ENCODE data around the gene SNRNP40. TPM values are rescaled to one million over a fixed set of nuclear protein-coding genes. Genes with fewer than 3 reads are reported as not detected.

The SNRNP40 gene
- total and polyA plus RNA-seq, 2 donors from 2014 or later: 31.3 to 44.2 TPM

DNA sequence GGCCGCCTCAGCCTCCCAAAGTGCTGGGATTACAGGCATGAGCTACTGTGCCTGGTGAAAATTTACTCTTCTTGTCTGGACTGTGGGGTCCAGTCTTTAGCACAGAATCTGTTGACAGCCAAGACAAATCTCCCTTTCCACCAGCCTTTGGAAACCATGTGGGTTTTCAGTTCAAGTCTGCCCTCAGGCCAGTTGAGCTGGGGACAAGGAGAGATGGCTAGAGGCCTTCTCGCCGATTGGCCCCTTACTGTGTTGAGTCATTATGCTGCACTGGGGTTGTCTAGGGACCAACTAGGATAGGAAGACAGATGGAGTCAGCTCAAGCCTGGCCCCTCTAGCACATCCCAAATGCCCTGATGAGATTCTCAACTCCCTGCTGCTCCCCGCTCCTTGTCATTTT, 48.3 kb downstream of the SNRNP40 start:
- Histone ChIP-seq H3K36me3 (ENCODE audit: control insufficient read depth in 2 of 3, insufficient read depth in 3 of 3, low read length in 3 of 3) (no peaks in the 10 kb centered on the region), H3K9ac (ENCODE audit: low read length in 3 of 3) (no peak overlapping the region), H3K4me3 (ENCODE audit: low read length in 3 of 3) (no peak overlapping the region), H3K4me1 (ENCODE audit: control insufficient read depth in 2 of 3, insufficient read depth in 2 of 3, low read depth in 1 of 3, low read length in 3 of 3) (no peaks in the 10 kb centered on the region), H3K27me3 (ENCODE audit: control insufficient read depth, insufficient read depth, low read length) (no peaks in the 10 kb centered on the region), H3K27ac (ENCODE audit: low read depth in 2 of 2, low read length in 2 of 2) (no peak overlapping the region), H3K9me3 (ENCODE audit: control insufficient read depth in 2 of 3, insufficient read depth in 1 of 3, low read length in 3 of 3) (no peaks in the 10 kb centered on the region)
- no peak for TF ChIP-seq CTCF (IDR thresholded peaks at IDR 0.05; ENCODE audit: borderline replicate concordance, extremely low read depth, insufficient read depth)
- FAIRE-seq (no peak), DNase-seq (no peak)
- intact Hi-C loops (cut with DNase I): no loop called here

DNA sequence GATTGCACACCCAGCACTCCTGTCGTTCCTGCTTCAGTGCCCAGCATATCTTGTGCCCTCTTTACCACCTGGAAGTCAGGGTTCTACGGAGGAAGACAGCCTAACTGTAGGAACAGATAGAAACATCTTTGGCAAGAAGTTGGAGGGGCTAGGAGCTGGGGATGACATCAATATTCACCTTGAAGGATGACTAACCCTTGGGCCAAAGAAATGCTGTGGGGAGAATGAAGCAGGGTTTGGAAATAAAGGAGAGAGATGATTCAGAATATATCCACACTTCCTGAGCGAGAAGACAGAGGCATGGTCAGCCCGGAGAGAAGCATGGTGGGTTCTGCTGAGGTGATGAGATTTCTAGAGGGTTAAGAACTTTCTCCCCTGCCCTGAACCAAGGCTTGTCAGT, 52.3 kb downstream of the SNRNP40 start:
- H3K4me1 ChIP-seq (ENCODE audit: control insufficient read depth in 2 of 3, insufficient read depth in 2 of 3, low read depth in 1 of 3, low read length in 3 of 3): no peaks in the 10 kb centered on the region
- DNase-seq (no peak), FAIRE-seq (no peak)
- no peak overlapping the region for H3K4me3 ChIP-seq (ENCODE audit: low read length in 3 of 3)
- no peaks in the 10 kb centered on the region for H3K36me3 ChIP-seq (ENCODE audit: control insufficient read depth in 2 of 3, insufficient read depth in 3 of 3, low read length in 3 of 3)
- intact Hi-C loops (cut with DNase I): no loop called here
- no peak for TF ChIP-seq CTCF (IDR thresholded peaks at IDR 0.05; ENCODE audit: borderline replicate concordance, extremely low read depth, insufficient read depth)
- no peak overlapping the region for H3K27ac ChIP-seq (ENCODE audit: low read depth in 2 of 2, low read length in 2 of 2)
- no peak overlapping the region for H3K9ac ChIP-seq (ENCODE audit: low read length in 3 of 3)
- H3K27me3 ChIP-seq (ENCODE audit: control insufficient read depth, insufficient read depth, low read length): peaks cover 8% of the 10 kb centered on the region
- H3K9me3 ChIP-seq (ENCODE audit: control insufficient read depth in 2 of 3, insufficient read depth in 1 of 3, low read length in 3 of 3): no peaks in the 10 kb centered on the region

- TF ChIP-seq CTCF (IDR thresholded peaks at IDR 0.05; ENCODE audit: borderline replicate concordance, extremely low read depth, insufficient read depth): no peak
- H3K9me3 ChIP-seq (ENCODE audit: control insufficient read depth in 2 of 3, insufficient read depth in 1 of 3, low read length in 3 of 3): no peaks in the 10 kb centered on the region
- no peak for DNase-seq
- H3K4me1 ChIP-seq (ENCODE audit: control insufficient read depth in 2 of 3, insufficient read depth in 2 of 3, low read depth in 1 of 3, low read length in 3 of 3): peaks cover 0 to 3% (median 0%) of the 10 kb centered on the region in 3 donors
- no peak overlapping the region for H3K27ac ChIP-seq (ENCODE audit: low read depth in 2 of 2, low read length in 2 of 2)
- H3K4me3 ChIP-seq (ENCODE audit: low read length in 3 of 3): no peak overlapping the region
- intact Hi-C loops (cut with DNase I): no loop called here
- FAIRE-seq: no peak
- H3K9ac ChIP-seq (ENCODE audit: low read length in 3 of 3): no peak overlapping the region
- peaks cover 8% of the 10 kb centered on the region for H3K27me3 ChIP-seq (ENCODE audit: control insufficient read depth, insufficient read depth, low read length)
- no peaks in the 10 kb centered on the region for H3K36me3 ChIP-seq (ENCODE audit: control insufficient read depth in 2 of 3, insufficient read depth in 3 of 3, low read length in 3 of 3)
Observed at GRCh38 chr1:31243501-31244286, 52.9 kb downstream of the SNRNP40 start.
